Calu3 (cell line): ENCODE results near the gene SLC37A1. TPM values are rescaled to one million over a fixed set of nuclear protein-coding genes. Genes with fewer than 3 reads are reported as not detected.

Experiments
- BruUV-seq: library from RNA; stranded (reverse); fragments of 400-500 nt; replicated peaks from 2 replicates; lab custom pipeline; 2021; lab: Mats Ljungman, UMichigan
- CTCF ChIA-PET: fragments of 300-600 bp; sonication (Branson Sonifier 250); formaldehyde crosslinking; loops from one replicate; lab custom pipeline; 2022; ENCODE audit warnings: antibody characterized with exemption; lab: Charles Lee
- DNase-seq: peaks from one replicate; pipeline ENCODE4 v3.0.0; 2022
- H3K27ac Mint-ChIP-seq: one replicate; pipeline ENCODE4 v1.8.0; 2022; ENCODE audit warnings: mixed read lengths; ENCODE audit not compliant: unreplicated experiment
- H3K27me3 Mint-ChIP-seq: one replicate; pipeline ENCODE4 v1.8.0; 2022; ENCODE audit warnings: mixed read lengths; ENCODE audit not compliant: unreplicated experiment
- H3K36me3 Mint-ChIP-seq: one replicate; pipeline ENCODE4 v1.8.0; 2022; ENCODE audit warnings: mild to moderate bottlenecking, moderate library complexity, mixed read lengths; ENCODE audit not compliant: insufficient read depth, unreplicated experiment
- H3K4me1 Mint-ChIP-seq: one replicate; pipeline ENCODE4 v1.8.0; 2022; ENCODE audit warnings: mild to moderate bottlenecking, low read depth, mixed read lengths; ENCODE audit not compliant: unreplicated experiment
- H3K4me3 Mint-ChIP-seq: one replicate; pipeline ENCODE4 v1.8.0; 2022; ENCODE audit warnings: mild to moderate bottlenecking, low read depth, moderate library complexity, mixed read lengths; ENCODE audit not compliant: unreplicated experiment
- H3K9me3 Mint-ChIP-seq: one replicate; pipeline ENCODE4 v1.8.0; 2022; ENCODE audit warnings: low read depth, mixed read lengths; ENCODE audit not compliant: unreplicated experiment
- intact Hi-C: fragments of 100-400 bp; cut with micrococcal nuclease; formaldehyde crosslinking; loops from one replicate; pipeline ENCODE4 v1.10.0; 2022; ENCODE audit not compliant: unreplicated experiment
- total RNA-seq: library from RNA; stranded (reverse); gene quantifications from 2 replicates; pipeline ENCODE4 v1.2.3, GENCODE V29; 2022
- TF ChIP-seq, protein P1 (sequence below): fragments of 200-600 bp; IDR thresholded peaks from one replicate; pipeline ENCODE4 v1.8.0; 2022; ENCODE audit warnings: antibody characterized with exemption; ENCODE audit not compliant: unreplicated experiment

The SLC37A1 gene
- total RNA-seq, 1 experiment from 2014 or later = 24.9 TPM

GRCh38 chr21:42629933-42630589 is 116.4 kb downstream of the SLC37A1 start:
- BruUV-seq = no TSS peak
- CTCF ChIA-PET = no interaction called here
- intact Hi-C loops = no loop called here
- no peaks in the 10 kb centered on the region for H3K36me3 Mint-ChIP-seq
- no peaks in the 10 kb centered on the region for H3K4me1 Mint-ChIP-seq
- H3K27me3 Mint-ChIP-seq = no peaks in the 10 kb centered on the region
- H3K9me3 Mint-ChIP-seq = no peaks in the 10 kb centered on the region
- H3K27ac Mint-ChIP-seq = no peak overlapping the region
- no peak overlapping the region for H3K4me3 Mint-ChIP-seq
- DNase-seq = no peak
- TF ChIP-seq, protein P1, sequence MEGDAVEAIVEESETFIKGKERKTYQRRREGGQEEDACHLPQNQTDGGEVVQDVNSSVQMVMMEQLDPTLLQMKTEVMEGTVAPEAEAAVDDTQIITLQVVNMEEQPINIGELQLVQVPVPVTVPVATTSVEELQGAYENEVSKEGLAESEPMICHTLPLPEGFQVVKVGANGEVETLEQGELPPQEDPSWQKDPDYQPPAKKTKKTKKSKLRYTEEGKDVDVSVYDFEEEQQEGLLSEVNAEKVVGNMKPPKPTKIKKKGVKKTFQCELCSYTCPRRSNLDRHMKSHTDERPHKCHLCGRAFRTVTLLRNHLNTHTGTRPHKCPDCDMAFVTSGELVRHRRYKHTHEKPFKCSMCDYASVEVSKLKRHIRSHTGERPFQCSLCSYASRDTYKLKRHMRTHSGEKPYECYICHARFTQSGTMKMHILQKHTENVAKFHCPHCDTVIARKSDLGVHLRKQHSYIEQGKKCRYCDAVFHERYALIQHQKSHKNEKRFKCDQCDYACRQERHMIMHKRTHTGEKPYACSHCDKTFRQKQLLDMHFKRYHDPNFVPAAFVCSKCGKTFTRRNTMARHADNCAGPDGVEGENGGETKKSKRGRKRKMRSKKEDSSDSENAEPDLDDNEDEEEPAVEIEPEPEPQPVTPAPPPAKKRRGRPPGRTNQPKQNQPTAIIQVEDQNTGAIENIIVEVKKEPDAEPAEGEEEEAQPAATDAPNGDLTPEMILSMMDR = no peak

GRCh38 chr21:42630626-42631025 is 117.0 kb downstream of the SLC37A1 start:
- Mint-ChIP-seq H3K4me3 (no peak overlapping the region), H3K27ac (no peak overlapping the region), H3K4me1 (no peaks in the 10 kb centered on the region), H3K9me3 (no peaks in the 10 kb centered on the region), H3K36me3 (no peaks in the 10 kb centered on the region), H3K27me3 (no peaks in the 10 kb centered on the region)
- intact Hi-C loops = no loop called here
- TF ChIP-seq, protein P1 = no peak
- BruUV-seq = no TSS peak
- CTCF ChIA-PET = interaction anchor here (1.1 kb wide), 1 partner anchor 10 kb away, joined by 5 read pairs; no protein-coding TSS in a partner anchor
- DNase-seq = peak; percentile 28

Other genes starting within 250 kb of the SLC37A1 start
- not detected in 2 replicates for gene TFF3, start 198.4 kb upstream of the SLC37A1 start, total RNA-seq
- gene TFF2, start 162.9 kb upstream of the SLC37A1 start, total RNA-seq = 0.59 TPM in 1 of 2 replicates, not detected in the other
- 0.76 TPM in 1 of 2 replicates, not detected in the other for gene TFF1, start 147.3 kb upstream of the SLC37A1 start, total RNA-seq
- 10.3 and 14.0 TPM in 2 replicates for gene TMPRSS3, start 117.8 kb upstream of the SLC37A1 start, total RNA-seq
- gene UBASH3A, start 110.0 kb upstream of the SLC37A1 start, total RNA-seq = not detected in 2 replicates
- gene RSPH1, start 17.6 kb upstream of the SLC37A1 start, total RNA-seq = 2.2 and 3.3 TPM in 2 replicates
- 10.9 and 14.3 TPM in 2 replicates for gene PDE9A, start 139.8 kb downstream of the SLC37A1 start, total RNA-seq